B cell (primary cell): ENCODE measurements around the gene MAN2A1. TPM values are rescaled to one million over a fixed set of nuclear protein-coding genes. Genes with fewer than 3 reads are reported as not detected.

ENCODE experiments used
- ATAC-seq: fragments of 200-7000 bp; cut with Tn5 transposase; one replicate; pipeline ENCODE4 v1.10.0; 2021; ENCODE audit warnings: low read depth, mild to moderate bottlenecking, moderate number of reproducible peaks, moderate library complexity
- CTCF ChIA-PET: fragments of 350-600 bp; sonication (Branson Sonifier 250); formaldehyde crosslinking; loops from one replicate; lab custom pipeline; 2021; ENCODE audit warnings: antibody characterized with exemption, inconsistent platforms; lab: Charles Lee
- POLR2A ChIA-PET: fragments of 350-600 bp; sonication (Branson Sonifier 250); formaldehyde crosslinking; loops from one replicate; lab custom pipeline; 2021; ENCODE audit warnings: antibody characterized with exemption; lab: Charles Lee
- DNase-seq: peaks from one replicate; pipeline ENCODE4 v3.0.0; 2013
- H2AFZ ChIP-seq: 2 replicates; pipeline ENCODE4 v1.6.1; 2012; ENCODE audit warnings: mild to moderate bottlenecking, low read depth, low read length; ENCODE audit not compliant: insufficient read depth, poor library complexity, severe bottlenecking
- H3K27ac ChIP-seq, 2 donors: 1 replicate in 1 of 2; 2 replicates in 1 of 2; pipeline ENCODE4 v1.5.1; 2012 to 2013; ENCODE audit warnings: low read length in 2 of 2, mild to moderate bottlenecking in 2 of 2, moderate library complexity in 1 of 2
- H3K27me3 ChIP-seq, 4 experiments: fragments of 200-600 bp in 1 of 4; sonication (generic) in 1 of 4; replicated peaks in 1 of 4; 1 replicate in 2 of 4; 2 replicates in 2 of 4; pipeline versions ENCODE4 v1.6.1 to v1.7.0; 2013 to 2016; ENCODE audit warnings: low read length in 3 of 4, mild to moderate bottlenecking in 2 of 4, mixed read lengths in 1 of 4, moderate library complexity in 1 of 4; ENCODE audit not compliant: insufficient read depth in 4 of 4, control insufficient read depth in 3 of 4; ENCODE audit errors: control extremely low read depth in 1 of 4
- H3K36me3 ChIP-seq, 2 experiments: replicated peaks in 1 of 2; 1 replicate in 1 of 2; 2 replicates in 1 of 2; pipeline versions ENCODE4 v1.6.1 to v1.7.1; 2013; ENCODE audit warnings: low read length in 1 of 2; ENCODE audit not compliant: insufficient read depth in 2 of 2, control insufficient read depth in 1 of 2; ENCODE audit errors: control extremely low read depth in 1 of 2, extremely low read depth in 1 of 2
- H3K4me1 ChIP-seq, 2 donors: fragments of 200-600 bp in 1 of 2; sonication (generic) in 1 of 2; 1 replicate in 1 of 2; 2 replicates in 1 of 2; pipeline versions ENCODE4 v1.5.1 to v1.6.1; 2013 to 2017; ENCODE audit warnings: low read length in 2 of 2; ENCODE audit not compliant: control insufficient read depth in 2 of 2, insufficient read depth in 2 of 2
- H3K4me2 ChIP-seq: replicated peaks from 2 replicates; pipeline ENCODE3; 2012; ENCODE audit warnings: mild to moderate bottlenecking, low read depth, low read length; ENCODE audit not compliant: poor library complexity, severe bottlenecking
- H3K4me3 ChIP-seq, 5 experiments: fragments of 200-600 bp in 1 of 5; sonication (generic) in 1 of 5; 1 replicate in 3 of 5; 2 replicates in 2 of 5; pipeline versions ENCODE4 v1.5.1 to v1.7.0; 2011 to 2016; ENCODE audit warnings: low read length in 4 of 5, mild to moderate bottlenecking in 4 of 5, low read depth in 2 of 5, control low read depth in 1 of 5, moderate library complexity in 1 of 5; ENCODE audit not compliant: insufficient read depth in 1 of 5; ENCODE audit errors: control extremely low read depth in 1 of 5, extremely low read depth in 1 of 5
- H3K79me2 ChIP-seq: fragments of 200-600 bp; sonication (generic); one replicate; pipeline ENCODE4 v1.6.0; 2016; ENCODE audit warnings: low read length; ENCODE audit not compliant: control insufficient read depth, insufficient read depth
- H3K9ac ChIP-seq: fragments of 200-600 bp; sonication (generic); 2 replicates; pipeline ENCODE4 v1.6.1; 2017; ENCODE audit warnings: mild to moderate bottlenecking, low read length, moderate library complexity
- H3K9me3 ChIP-seq, 3 donors: one replicate each; pipeline versions ENCODE4 v1.6.1 to v1.7.1; 2013; ENCODE audit warnings: low read length in 2 of 3; ENCODE audit not compliant: control insufficient read depth in 2 of 3, insufficient read depth in 1 of 3; ENCODE audit errors: control extremely low read depth in 1 of 3
- H4K20me1 ChIP-seq: 2 replicates; pipeline ENCODE4 v1.6.0; 2012; ENCODE audit warnings: mild to moderate bottlenecking, low read length; ENCODE audit not compliant: insufficient read depth, control insufficient read depth, poor library complexity, severe bottlenecking
- H3K27ac Mint-ChIP-seq: one replicate; pipeline ENCODE4 v1.8.0; 2021; ENCODE audit warnings: mixed read lengths
- H3K27me3 Mint-ChIP-seq: one replicate; pipeline ENCODE4 v1.8.0; 2021; ENCODE audit warnings: mixed read lengths
- H3K4me1 Mint-ChIP-seq: one replicate; pipeline ENCODE4 v1.8.0; 2021; ENCODE audit warnings: mixed read lengths
- H3K4me3 Mint-ChIP-seq: one replicate; pipeline ENCODE4 v1.8.0; 2021; ENCODE audit warnings: mixed read lengths
- H3K9me3 Mint-ChIP-seq: one replicate; pipeline ENCODE4 v1.8.0; 2022; ENCODE audit warnings: mixed read lengths; ENCODE audit not compliant: insufficient read depth
- CTCF ChIP-seq: fragments of 200-600 bp; IDR thresholded peaks from one replicate; pipeline ENCODE4 v1.8.0; 2022; ENCODE audit warnings: antibody characterized with exemption, mild to moderate bottlenecking
- EZH2 ChIP-seq: IDR thresholded peaks from 2 replicates; pipeline ENCODE4 v1.6.1; 2012; ENCODE audit warnings: borderline replicate concordance, low read depth, mild to moderate bottlenecking, moderate library complexity, low read length; ENCODE audit not compliant: insufficient read depth, poor library complexity, severe bottlenecking
- WGBS: methylation state at CpG from one replicate; pipeline ENCODE4 v1.1.5; 2013; ENCODE audit warnings: missing lambda C conversion rate; ENCODE audit not compliant: insufficient coverage; 5-methylcytosine and 5-hydroxymethylcytosine counted together
- intact Hi-C: fragments of 100-400 bp; cut with micrococcal nuclease; formaldehyde crosslinking; loops from one replicate; pipeline ENCODE4 v1.10.0; 2022
- polyA plus RNA-seq: library from polyadenylated mRNA; depleted of rRNA; stranded (reverse); fragments of >200 nt; gene quantifications from 2 replicates; pipeline ENCODE4 v1.2.3, GENCODE V29; 2012
- total RNA-seq, 2 donors: library from RNA; stranded (reverse); fragments of 120-200 nt in 1 of 2; gene quantifications; 1 replicate in 1 of 2; 2 replicates in 1 of 2; pipeline versions ENCODE4 v1.2.3 to v1.2.4, GENCODE V29; 2013 to 2022

MAN2A1 gene
- total and polyA plus RNA-seq, 2 donors (not counting 1 experiment from before 2014, with no cell fraction given) = 12.7 to 55.0 TPM

- Histone ChIP-seq H3K4me2 (peak overlapping the region; percentile 35), H4K20me1 (no peaks in the 10 kb centered on the region), H3K4me3 (no peak overlapping the region), H3K4me1 (peaks cover 57 to 65% of the 10 kb centered on the region in 2 donors), H2AFZ (no peak overlapping the region), H3K9me3 (peaks cover 0 to 9% (median 9%) of the 10 kb centered on the region in 3 donors), H3K27ac (peak overlapping the region in 1 of 2 donors; percentile 16), H3K27me3 (no peaks in the 10 kb centered on the region), H3K79me2 (peaks cover 60% of the 10 kb centered on the region), H3K9ac (no peak overlapping the region), H3K36me3 (no peaks in the 10 kb centered on the region)
- WGBS = 78% methylated on average over 3 of the region's 4 CpGs
- ATAC-seq (no peak), DNase-seq (no peak)
- no peaks in the 10 kb centered on the region for H3K9me3 Mint-ChIP-seq
- H3K4me3 Mint-ChIP-seq = peak overlapping the region; percentile 85
- H3K27me3 Mint-ChIP-seq = no peaks in the 10 kb centered on the region
- POLR2A ChIA-PET = interaction anchor here (1.6 kb wide), 1 partner anchor 283 kb away, joined by 7 read pairs; the partner anchor contains the start of gene PJA2
- intact Hi-C loops = loop anchor here (5.0 to 10.0 kb wide), 3 partner anchors 149 to 1822 kb away; partner anchors contain the start of genes CAMK4 and STARD4
- peak overlapping the region; percentile 71 for H3K27ac Mint-ChIP-seq
- CTCF ChIA-PET = interaction anchor here (0.9 to 1.8 kb wide), 4 partner anchors 9 to 897 kb away, joined by 3 to 6 read pairs (median 4); no protein-coding TSS in a partner anchor
- no peak for TF ChIP-seq CTCF
- TF ChIP-seq EZH2 = no peak
- H3K4me1 Mint-ChIP-seq = peaks cover 67% of the 10 kb centered on the region
These were observed 3.1 kb downstream of the MAN2A1 start for GRCh38 chr5:109692852-109693251.
